Thyroid gland (tissue), 4 donors: Measurements from ENCODE around the gene SIRT1.

Experiments
- CTCF ChIP-seq, 6 experiments: fragments of 200-600 bp in 3 of 6; fragments of 450-650 bp in 3 of 6; sonication (generic) in 3 of 6; IDR thresholded peaks; one replicate each; pipeline ENCODE4 v1.5.1; 2016 to 2019; ENCODE audit warnings: antibody characterized with exemption in 6 of 6, mild to moderate bottlenecking in 2 of 6, inconsistent platforms in 1 of 6, moderate library complexity in 1 of 6
- POLR2A ChIP-seq, 2 donors: fragments of 450-650 bp; IDR thresholded peaks; one replicate each; pipeline ENCODE4 v1.6.1; 2017; ENCODE audit warnings: antibody characterized with exemption in 2 of 2, mild to moderate bottlenecking in 2 of 2, moderate library complexity in 1 of 2

GRCh38 chr10:67903581-67903980, 19.1 kb downstream of the SIRT1 start:
- no peak for TF ChIP-seq CTCF (IDR thresholded peaks at IDR 0.05)
- no peak for TF ChIP-seq POLR2A (IDR thresholded peaks at IDR 0.05)
